ENCODE results near the gene POLRMT. TPM values are rescaled to one million over a fixed set of nuclear protein-coding genes. Genes with fewer than 3 reads are reported as not detected.

Gene POLRMT
- total RNA-seq, 1 experiment from 2014 or later = 139 TPM

DNA sequence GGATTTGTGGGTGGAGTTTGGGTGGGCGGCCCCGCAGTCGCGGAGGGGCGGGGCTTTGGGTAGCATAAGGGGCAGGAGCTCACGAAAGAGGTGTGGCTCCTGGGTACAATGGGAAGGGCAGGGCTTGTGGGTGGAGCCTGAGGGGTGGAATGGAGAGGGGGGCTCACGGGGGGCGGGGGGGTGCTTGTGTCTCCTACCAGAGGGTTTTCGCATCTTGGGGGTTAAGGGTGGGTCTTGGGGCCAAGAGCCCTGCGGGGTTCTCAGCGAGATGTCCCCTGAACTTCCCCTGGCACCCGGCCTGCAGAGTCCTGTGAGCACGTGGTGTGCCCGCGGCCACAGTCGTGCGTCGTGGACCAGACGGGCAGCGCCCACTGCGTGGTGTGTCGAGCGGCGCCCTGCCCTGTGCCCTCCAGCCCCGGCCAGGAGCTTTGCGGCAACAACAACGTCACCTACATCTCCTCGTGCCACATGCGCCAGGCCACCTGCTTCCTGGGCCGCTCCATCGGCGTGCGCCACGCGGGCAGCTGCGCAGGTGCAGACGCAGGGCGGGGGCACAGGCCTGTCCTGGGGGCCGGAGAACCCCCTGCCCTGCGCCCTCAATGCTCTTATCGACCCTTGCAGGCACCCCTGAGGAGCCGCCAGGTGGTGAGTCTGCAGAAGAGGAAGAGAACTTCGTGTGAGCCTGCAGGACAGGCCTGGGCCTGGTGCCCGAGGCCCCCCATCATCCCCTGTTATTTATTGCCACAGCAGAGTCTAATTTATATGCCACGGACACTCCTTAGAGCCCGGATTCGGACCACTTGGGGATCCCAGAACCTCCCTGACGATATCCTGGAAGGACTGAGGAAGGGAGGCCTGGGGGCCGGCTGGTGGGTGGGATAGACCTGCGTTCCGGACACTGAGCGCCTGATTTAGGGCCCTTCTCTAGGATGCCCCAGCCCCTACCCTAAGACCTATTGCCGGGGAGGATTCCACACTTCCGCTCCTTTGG lies 48.0 kb upstream of the POLRMT start:
- DNase-seq (ENCODE audit: low spot score) = peak; percentile 96
- Mint-ChIP-seq H3K4me3 (peak overlapping the region; percentile 87), H3K36me3 (no peaks in the 10 kb centered on the region), H3K9me3 (no peaks in the 10 kb centered on the region), H3K4me1 (no peaks in the 10 kb centered on the region), H3K27ac (no peak overlapping the region), H3K27me3 (ENCODE audit: low read depth) (peaks cover 13% of the 10 kb centered on the region)
- CTCF ChIA-PET = interaction anchor here (0.6 to 2.7 kb wide), 19 partner anchors 9 to 572 kb away, joined by 3 to 22 read pairs (median 5); partner anchors contain the start of genes PALM, PRSS57, RNF126 and WDR18
- POLR2A ChIA-PET = interaction anchor here (1.2 to 1.7 kb wide), 3 partner anchors 22 to 118 kb away, joined by 3 to 8 read pairs (median 4); no protein-coding TSS in a partner anchor
- TF ChIP-seq, protein P1, sequence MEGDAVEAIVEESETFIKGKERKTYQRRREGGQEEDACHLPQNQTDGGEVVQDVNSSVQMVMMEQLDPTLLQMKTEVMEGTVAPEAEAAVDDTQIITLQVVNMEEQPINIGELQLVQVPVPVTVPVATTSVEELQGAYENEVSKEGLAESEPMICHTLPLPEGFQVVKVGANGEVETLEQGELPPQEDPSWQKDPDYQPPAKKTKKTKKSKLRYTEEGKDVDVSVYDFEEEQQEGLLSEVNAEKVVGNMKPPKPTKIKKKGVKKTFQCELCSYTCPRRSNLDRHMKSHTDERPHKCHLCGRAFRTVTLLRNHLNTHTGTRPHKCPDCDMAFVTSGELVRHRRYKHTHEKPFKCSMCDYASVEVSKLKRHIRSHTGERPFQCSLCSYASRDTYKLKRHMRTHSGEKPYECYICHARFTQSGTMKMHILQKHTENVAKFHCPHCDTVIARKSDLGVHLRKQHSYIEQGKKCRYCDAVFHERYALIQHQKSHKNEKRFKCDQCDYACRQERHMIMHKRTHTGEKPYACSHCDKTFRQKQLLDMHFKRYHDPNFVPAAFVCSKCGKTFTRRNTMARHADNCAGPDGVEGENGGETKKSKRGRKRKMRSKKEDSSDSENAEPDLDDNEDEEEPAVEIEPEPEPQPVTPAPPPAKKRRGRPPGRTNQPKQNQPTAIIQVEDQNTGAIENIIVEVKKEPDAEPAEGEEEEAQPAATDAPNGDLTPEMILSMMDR (IDR thresholded peaks at IDR 0.05) = no peak
- TF ChIP-seq ZNF219 (CRISPR knock-in tag; IDR thresholded peaks at IDR 0.05; ENCODE audit: borderline replicate concordance) = no peak
- TF ChIP-seq, protein P2, sequence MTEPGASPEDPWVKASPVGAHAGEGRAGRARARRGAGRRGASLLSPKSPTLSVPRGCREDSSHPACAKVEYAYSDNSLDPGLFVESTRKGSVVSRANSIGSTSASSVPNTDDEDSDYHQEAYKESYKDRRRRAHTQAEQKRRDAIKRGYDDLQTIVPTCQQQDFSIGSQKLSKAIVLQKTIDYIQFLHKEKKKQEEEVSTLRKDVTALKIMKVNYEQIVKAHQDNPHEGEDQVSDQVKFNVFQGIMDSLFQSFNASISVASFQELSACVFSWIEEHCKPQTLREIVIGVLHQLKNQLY (CRISPR knock-in tag; IDR thresholded peaks at IDR 0.05) = no peak
- TF ChIP-seq NFE2L1 (CRISPR knock-in tag; IDR thresholded peaks at IDR 0.05) = no peak
- no peak for TF ChIP-seq NR1H2 (CRISPR knock-in tag; IDR thresholded peaks at IDR 0.05)
- TF ChIP-seq, protein P3, sequence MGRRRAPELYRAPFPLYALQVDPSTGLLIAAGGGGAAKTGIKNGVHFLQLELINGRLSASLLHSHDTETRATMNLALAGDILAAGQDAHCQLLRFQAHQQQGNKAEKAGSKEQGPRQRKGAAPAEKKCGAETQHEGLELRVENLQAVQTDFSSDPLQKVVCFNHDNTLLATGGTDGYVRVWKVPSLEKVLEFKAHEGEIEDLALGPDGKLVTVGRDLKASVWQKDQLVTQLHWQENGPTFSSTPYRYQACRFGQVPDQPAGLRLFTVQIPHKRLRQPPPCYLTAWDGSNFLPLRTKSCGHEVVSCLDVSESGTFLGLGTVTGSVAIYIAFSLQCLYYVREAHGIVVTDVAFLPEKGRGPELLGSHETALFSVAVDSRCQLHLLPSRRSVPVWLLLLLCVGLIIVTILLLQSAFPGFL (CRISPR knock-in tag; IDR thresholded peaks at IDR 0.05; ENCODE audit: borderline replicate concordance) = no peak
- no peak for TF ChIP-seq FOXK1 (CRISPR knock-in tag; IDR thresholded peaks at IDR 0.05)
- peak; percentile 68; the same call in 1 of the 2 replicates for TF ChIP-seq RELA (CRISPR knock-in tag; IDR thresholded peaks at IDR 0.05; ENCODE audit: borderline replicate concordance)
- peak; percentile 76 for ATAC-seq

DNA sequence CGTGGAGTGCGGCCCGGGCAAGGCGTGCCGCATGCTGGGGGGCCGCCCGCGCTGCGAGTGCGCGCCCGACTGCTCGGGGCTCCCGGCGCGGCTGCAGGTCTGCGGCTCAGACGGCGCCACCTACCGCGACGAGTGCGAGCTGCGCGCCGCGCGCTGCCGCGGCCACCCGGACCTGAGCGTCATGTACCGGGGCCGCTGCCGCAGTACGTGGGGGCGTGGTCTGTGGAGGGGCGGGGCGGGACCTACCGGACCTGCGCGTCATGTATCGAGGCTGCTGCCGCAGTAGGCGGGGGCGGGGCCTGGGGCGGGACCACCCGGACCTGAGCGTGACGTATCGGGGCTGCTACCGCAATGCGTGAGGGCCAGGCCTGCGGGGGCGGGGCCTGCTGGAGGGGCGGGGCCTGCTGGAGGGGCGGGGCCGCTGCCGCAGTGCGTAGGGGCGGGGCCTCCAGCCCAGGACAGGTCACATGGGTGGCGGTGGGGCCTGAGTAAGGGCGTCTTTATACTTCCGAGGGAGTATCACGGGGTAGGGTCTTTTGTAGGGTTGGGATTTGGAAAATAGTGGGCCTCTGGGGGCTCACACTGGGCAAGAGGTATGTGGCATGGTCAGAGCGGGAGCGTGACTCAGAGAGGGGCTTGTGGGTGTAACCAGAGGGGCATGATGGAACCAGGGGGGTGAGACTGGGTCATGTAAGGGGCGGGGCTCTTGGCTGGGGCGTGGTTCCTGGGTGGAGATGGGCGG lies 47.1 kb upstream of the POLRMT start:
- Mint-ChIP-seq H3K9me3 (no peaks in the 10 kb centered on the region), H3K4me1 (no peaks in the 10 kb centered on the region), H3K36me3 (no peaks in the 10 kb centered on the region), H3K27ac (peak overlapping the region; percentile 100), H3K4me3 (peak overlapping the region; percentile 87), H3K27me3 (ENCODE audit: low read depth) (peaks cover 18% of the 10 kb centered on the region)
- DNase-seq (ENCODE audit: low spot score) (peak; percentile 100), ATAC-seq (peak; percentile 71)
- CTCF ChIA-PET = interaction anchor here (0.6 to 2.7 kb wide), 24 partner anchors 10 to 304 kb away, joined by 3 to 22 read pairs (median 4); partner anchors contain the start of genes PALM, PRSS57, RNF126 and WDR18
- POLR2A ChIA-PET = interaction anchor here (0.8 to 1.7 kb wide), 4 partner anchors 10 to 118 kb away, joined by 3 to 8 read pairs (median 4); no protein-coding TSS in a partner anchor
- no peak for TF ChIP-seq TEAD1 (CRISPR knock-in tag; IDR thresholded peaks at IDR 0.05)
- TF ChIP-seq, protein P3 (CRISPR knock-in tag; IDR thresholded peaks at IDR 0.05; ENCODE audit: borderline replicate concordance) = no peak
- TF ChIP-seq GRHL2 (CRISPR knock-in tag; IDR thresholded peaks at IDR 0.05; ENCODE audit: insufficient replicate concordance, severe bottlenecking) = no peak
- TF ChIP-seq, protein P4, sequence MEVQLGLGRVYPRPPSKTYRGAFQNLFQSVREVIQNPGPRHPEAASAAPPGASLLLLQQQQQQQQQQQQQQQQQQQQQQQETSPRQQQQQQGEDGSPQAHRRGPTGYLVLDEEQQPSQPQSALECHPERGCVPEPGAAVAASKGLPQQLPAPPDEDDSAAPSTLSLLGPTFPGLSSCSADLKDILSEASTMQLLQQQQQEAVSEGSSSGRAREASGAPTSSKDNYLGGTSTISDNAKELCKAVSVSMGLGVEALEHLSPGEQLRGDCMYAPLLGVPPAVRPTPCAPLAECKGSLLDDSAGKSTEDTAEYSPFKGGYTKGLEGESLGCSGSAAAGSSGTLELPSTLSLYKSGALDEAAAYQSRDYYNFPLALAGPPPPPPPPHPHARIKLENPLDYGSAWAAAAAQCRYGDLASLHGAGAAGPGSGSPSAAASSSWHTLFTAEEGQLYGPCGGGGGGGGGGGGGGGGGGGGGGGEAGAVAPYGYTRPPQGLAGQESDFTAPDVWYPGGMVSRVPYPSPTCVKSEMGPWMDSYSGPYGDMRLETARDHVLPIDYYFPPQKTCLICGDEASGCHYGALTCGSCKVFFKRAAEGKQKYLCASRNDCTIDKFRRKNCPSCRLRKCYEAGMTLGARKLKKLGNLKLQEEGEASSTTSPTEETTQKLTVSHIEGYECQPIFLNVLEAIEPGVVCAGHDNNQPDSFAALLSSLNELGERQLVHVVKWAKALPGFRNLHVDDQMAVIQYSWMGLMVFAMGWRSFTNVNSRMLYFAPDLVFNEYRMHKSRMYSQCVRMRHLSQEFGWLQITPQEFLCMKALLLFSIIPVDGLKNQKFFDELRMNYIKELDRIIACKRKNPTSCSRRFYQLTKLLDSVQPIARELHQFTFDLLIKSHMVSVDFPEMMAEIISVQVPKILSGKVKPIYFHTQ (CRISPR knock-in tag; IDR thresholded peaks at IDR 0.05) = no peak
- TF ChIP-seq, protein P5, sequence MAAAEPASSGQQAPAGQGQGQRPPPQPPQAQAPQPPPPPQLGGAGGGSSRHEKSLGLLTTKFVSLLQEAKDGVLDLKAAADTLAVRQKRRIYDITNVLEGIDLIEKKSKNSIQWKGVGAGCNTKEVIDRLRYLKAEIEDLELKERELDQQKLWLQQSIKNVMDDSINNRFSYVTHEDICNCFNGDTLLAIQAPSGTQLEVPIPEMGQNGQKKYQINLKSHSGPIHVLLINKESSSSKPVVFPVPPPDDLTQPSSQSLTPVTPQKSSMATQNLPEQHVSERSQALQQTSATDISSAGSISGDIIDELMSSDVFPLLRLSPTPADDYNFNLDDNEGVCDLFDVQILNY (CRISPR knock-in tag; IDR thresholded peaks at IDR 0.05) = 0 out of 2 replicates have a peak, but pooled peaks have one; percentile 62
- TF ChIP-seq FOXP1 (CRISPR knock-in tag; IDR thresholded peaks at IDR 0.05; ENCODE audit: borderline replicate concordance) = peak; percentile 74; the same call in 1 of the 2 replicates
- TF ChIP-seq, protein P6, sequence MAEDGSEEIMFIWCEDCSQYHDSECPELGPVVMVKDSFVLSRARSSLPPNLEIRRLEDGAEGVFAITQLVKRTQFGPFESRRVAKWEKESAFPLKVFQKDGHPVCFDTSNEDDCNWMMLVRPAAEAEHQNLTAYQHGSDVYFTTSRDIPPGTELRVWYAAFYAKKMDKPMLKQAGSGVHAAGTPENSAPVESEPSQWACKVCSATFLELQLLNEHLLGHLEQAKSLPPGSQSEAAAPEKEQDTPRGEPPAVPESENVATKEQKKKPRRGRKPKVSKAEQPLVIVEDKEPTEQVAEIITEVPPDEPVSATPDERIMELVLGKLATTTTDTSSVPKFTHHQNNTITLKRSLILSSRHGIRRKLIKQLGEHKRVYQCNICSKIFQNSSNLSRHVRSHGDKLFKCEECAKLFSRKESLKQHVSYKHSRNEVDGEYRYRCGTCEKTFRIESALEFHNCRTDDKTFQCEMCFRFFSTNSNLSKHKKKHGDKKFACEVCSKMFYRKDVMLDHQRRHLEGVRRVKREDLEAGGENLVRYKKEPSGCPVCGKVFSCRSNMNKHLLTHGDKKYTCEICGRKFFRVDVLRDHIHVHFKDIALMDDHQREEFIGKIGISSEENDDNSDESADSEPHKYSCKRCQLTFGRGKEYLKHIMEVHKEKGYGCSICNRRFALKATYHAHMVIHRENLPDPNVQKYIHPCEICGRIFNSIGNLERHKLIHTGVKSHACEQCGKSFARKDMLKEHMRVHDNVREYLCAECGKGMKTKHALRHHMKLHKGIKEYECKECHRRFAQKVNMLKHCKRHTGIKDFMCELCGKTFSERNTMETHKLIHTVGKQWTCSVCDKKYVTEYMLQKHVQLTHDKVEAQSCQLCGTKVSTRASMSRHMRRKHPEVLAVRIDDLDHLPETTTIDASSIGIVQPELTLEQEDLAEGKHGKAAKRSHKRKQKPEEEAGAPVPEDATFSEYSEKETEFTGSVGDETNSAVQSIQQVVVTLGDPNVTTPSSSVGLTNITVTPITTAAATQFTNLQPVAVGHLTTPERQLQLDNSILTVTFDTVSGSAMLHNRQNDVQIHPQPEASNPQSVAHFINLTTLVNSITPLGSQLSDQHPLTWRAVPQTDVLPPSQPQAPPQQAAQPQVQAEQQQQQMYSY (CRISPR knock-in tag; IDR thresholded peaks at IDR 0.05) = no peak
